HCT116 (cell line): ENCODE data around the gene KCTD1.

Experiments
- JUND ChIP-seq: IDR thresholded peaks from 2 replicates; pipeline ENCODE4 v1.6.1; 2012
- SIN3A ChIP-seq: IDR thresholded peaks from 2 replicates; pipeline ENCODE4 v1.6.1; 2012; ENCODE audit warnings: low read depth
- YY1 ChIP-seq: IDR thresholded peaks from 2 replicates; pipeline ENCODE4 v1.6.1; 2011; ENCODE audit warnings: low read length, low read depth, moderate library complexity, mild to moderate bottlenecking; ENCODE audit not compliant: insufficient replicate concordance; ENCODE audit errors: extremely low read depth
- TF ChIP-seq, protein P1 (sequence below), 3 experiments: fragments of 200-600 bp in 1 of 3; sonication (generic) in 1 of 3; IDR thresholded peaks in 2 of 3; conservative IDR thresholded peaks in 1 of 3; 2 replicates each; pipeline ENCODE4 v1.5.1; 2012 to 2017; ENCODE audit warnings: low read depth in 2 of 3, low read length in 2 of 3, antibody characterized with exemption in 1 of 3, borderline replicate concordance in 1 of 3, control low read depth in 1 of 3, mild to moderate bottlenecking in 1 of 3, mixed read lengths in 1 of 3, mixed run types in 1 of 3, moderate library complexity in 1 of 3; ENCODE audit not compliant: insufficient read depth in 1 of 3

DNA sequence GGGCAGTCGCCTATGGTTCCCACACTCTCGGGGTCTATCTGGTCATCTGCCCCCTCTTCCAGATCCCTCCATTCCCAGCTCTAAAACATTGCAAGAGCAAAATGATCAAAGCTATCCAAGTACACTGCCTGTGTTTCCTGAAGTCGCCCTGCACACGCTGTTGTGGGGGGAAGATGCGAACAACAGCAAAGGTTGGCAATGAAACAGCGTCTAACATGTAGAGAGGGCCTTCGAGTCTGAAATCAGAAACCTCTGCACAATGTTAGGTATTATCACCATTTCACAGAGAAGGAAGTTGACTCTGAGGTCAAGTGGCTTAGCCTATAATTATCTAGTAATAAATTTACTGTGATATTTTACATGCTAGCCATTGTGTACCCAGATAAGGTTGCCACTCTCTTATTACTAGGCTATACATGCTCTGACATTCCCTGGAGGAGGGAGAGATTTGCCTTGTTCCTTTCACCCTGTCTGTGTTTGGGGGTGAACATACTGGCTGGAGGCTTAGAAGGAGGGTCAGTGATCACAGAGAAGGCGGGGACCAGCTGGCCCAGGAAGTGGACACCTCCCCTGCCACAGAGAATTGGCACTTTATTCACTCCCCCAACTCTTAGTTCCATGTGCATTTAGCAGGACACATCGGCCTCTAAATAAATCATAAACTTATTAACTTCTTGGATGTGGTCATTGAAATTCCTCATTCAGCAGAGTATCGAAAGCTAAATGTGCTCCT lies 36.8 kb downstream of the KCTD1 start:
- TF ChIP-seq JUND (no peak), YY1 (no peak), SIN3A (no peak)
- TF ChIP-seq, protein P1, sequence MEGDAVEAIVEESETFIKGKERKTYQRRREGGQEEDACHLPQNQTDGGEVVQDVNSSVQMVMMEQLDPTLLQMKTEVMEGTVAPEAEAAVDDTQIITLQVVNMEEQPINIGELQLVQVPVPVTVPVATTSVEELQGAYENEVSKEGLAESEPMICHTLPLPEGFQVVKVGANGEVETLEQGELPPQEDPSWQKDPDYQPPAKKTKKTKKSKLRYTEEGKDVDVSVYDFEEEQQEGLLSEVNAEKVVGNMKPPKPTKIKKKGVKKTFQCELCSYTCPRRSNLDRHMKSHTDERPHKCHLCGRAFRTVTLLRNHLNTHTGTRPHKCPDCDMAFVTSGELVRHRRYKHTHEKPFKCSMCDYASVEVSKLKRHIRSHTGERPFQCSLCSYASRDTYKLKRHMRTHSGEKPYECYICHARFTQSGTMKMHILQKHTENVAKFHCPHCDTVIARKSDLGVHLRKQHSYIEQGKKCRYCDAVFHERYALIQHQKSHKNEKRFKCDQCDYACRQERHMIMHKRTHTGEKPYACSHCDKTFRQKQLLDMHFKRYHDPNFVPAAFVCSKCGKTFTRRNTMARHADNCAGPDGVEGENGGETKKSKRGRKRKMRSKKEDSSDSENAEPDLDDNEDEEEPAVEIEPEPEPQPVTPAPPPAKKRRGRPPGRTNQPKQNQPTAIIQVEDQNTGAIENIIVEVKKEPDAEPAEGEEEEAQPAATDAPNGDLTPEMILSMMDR (IDR thresholded peaks at IDR 0.05 in 2 of 3, conservative IDR thresholded peaks at IDR 0.05 in 1 of 3; ENCODE audit: borderline replicate concordance in 1 of 3, insufficient read depth in 1 of 3, low read depth in 2 of 3, low read length in 2 of 3): no peak
